ENCODE results near the gene CD300LG. TPM values are rescaled to one million over a fixed set of nuclear protein-coding genes. Genes with fewer than 3 reads are reported as not detected.

Gene CD300LG
- polyA plus RNA-seq, 3 donors, result not detected

DNA sequence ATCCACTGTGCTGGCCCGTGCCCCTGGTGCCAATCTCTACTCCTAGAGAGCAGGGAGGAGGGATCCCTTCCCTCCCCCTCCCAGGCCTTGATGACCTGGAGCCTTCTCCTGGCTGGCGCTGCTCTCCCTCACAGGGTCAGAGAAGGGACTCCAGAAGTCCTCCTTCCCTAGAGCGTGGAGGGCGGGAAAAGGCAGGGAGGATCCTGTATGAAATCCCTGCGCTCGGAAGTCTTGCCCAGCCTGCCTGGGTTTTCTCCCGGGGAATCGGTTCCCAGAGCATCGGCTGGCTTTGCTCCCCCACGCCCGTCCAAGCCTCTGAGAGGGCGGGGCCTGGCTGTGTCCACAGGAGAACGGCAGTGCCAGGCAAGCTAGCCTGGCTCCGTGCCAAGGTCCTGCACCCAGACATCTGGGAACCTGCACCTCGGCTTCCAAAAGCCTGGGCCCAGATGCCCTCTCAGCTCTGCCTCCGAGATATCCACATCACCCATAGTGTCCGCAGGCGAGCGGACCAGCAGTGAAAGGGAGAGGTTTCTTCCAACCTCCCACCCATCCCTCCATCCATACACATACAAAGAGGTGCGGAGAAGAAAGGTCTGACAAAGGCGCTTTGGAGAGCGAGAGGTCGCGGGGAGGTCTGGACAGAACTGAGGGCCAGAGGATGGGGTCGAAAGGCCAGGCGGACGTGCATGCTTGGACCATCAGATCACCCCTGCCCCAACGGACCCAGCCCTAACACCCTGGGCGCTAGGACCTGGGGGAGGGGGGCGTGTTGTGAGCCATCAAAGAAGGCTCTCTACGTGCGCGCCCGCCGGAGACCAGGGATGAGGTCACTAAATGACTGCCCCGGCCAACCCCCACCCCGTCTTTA is 59.2 kb downstream of the CD300LG start:
- Histone ChIP-seq H4K20me1 (ENCODE audit: insufficient read depth, low read length) (no peaks in the 10 kb centered on the region), H3K27ac (ENCODE audit: low read depth in 1 of 2, low read length in 2 of 2) (no peak overlapping the region), H3K4me1 (ENCODE audit: control insufficient read depth in 1 of 2, insufficient read depth in 2 of 2, low read length in 2 of 2) (peaks cover 26 to 27% of the 10 kb centered on the region in 2 donors), H3K9me3 (replicated peaks in 1 of 2; ENCODE audit: control insufficient read depth in 1 of 2, insufficient read depth in 1 of 2, low read length in 2 of 2) (peaks cover 5 to 9% of the 10 kb centered on the region in 2 donors), H3K27me3 (ENCODE audit: control insufficient read depth in 2 of 2, insufficient read depth in 2 of 2, low read length in 2 of 2) (peaks cover 43 to 67% of the 10 kb centered on the region in 2 donors), H2AFZ (ENCODE audit: insufficient read depth, low read depth, low read length, poor library complexity, severe bottlenecking) (peak overlapping the region; percentile 57), H3K4me3 (replicated peaks in 1 of 3; ENCODE audit: low read depth in 2 of 3, low read length in 3 of 3) (peak overlapping the region in 1 of 3 experiments; percentile 63), H3K36me3 (replicated peaks in 1 of 2; ENCODE audit: control insufficient read depth in 1 of 2, insufficient read depth in 2 of 2, low read length in 2 of 2) (no peaks in the 10 kb centered on the region), H3K9ac (ENCODE audit: insufficient read depth, low read length, poor library complexity, severe bottlenecking) (peak overlapping the region; percentile 6), H3K79me2 (ENCODE audit: insufficient read depth, low read length) (no peaks in the 10 kb centered on the region), H3K4me2 (replicated peaks; ENCODE audit: extremely low read depth, low read length, poor library complexity, severe bottlenecking) (peak overlapping the region; percentile 58)
- Mint-ChIP-seq H3K4me1 (peaks cover 29% of the 10 kb centered on the region), H3K4me3 (peak overlapping the region; percentile 64 to 83), H3K36me3 (no peaks in the 10 kb centered on the region), H3K27me3 (ENCODE audit: low read depth in 3 of 3) (peaks cover 57 to 69% (median 63%) of the 10 kb centered on the region in 3 donors), H3K9me3 (peaks cover 0 to 24% (median 5%) of the 10 kb centered on the region in 7 donors), H3K27ac (peak overlapping the region in 1 of 7 donors; percentile 11)
- no peak for DNase-seq
- TF ChIP-seq, protein P1, sequence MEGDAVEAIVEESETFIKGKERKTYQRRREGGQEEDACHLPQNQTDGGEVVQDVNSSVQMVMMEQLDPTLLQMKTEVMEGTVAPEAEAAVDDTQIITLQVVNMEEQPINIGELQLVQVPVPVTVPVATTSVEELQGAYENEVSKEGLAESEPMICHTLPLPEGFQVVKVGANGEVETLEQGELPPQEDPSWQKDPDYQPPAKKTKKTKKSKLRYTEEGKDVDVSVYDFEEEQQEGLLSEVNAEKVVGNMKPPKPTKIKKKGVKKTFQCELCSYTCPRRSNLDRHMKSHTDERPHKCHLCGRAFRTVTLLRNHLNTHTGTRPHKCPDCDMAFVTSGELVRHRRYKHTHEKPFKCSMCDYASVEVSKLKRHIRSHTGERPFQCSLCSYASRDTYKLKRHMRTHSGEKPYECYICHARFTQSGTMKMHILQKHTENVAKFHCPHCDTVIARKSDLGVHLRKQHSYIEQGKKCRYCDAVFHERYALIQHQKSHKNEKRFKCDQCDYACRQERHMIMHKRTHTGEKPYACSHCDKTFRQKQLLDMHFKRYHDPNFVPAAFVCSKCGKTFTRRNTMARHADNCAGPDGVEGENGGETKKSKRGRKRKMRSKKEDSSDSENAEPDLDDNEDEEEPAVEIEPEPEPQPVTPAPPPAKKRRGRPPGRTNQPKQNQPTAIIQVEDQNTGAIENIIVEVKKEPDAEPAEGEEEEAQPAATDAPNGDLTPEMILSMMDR (IDR thresholded peaks at IDR 0.05), result no peak
- 14% methylated on average over 14 of the region's 37 CpGs for WGBS (ENCODE audit: insufficient coverage)
- intact Hi-C loops (cut with micrococcal nuclease), result no loop called here

DNA sequence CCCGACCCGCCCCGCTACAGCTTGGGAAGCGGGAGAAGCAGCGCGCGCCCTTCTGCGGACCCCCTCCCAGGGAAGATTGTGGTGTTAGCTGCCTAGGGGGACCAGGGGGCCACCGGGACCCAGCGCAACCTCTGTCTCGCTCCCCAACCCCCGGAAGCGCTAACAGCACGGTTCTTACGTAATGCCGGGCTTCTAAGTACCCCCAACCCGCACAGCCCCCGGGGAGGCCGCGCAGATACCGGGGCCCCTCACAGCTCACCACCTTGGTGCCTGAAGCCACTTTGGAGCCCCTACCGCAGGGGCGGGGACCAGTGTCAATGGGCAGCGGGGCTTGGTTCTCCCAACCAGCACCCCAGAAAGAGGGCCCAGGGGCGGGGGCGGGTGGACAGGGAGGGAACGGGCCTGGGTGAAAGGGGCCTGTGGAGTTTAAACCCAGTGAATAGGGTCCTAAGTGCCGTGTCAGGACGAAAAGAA is 60.0 kb downstream of the CD300LG start:
- intact Hi-C loops (cut with micrococcal nuclease), result no loop called here
- WGBS (ENCODE audit: insufficient coverage), result 0% methylated on average over 24 of the region's 29 CpGs
- no peak for DNase-seq
- H3K4me3 ChIP-seq (replicated peaks in 1 of 3; ENCODE audit: low read depth in 2 of 3, low read length in 3 of 3), result peak overlapping the region in 1 of 3 experiments; percentile 63
- H3K9me3 Mint-ChIP-seq, result peaks cover 0 to 24% (median 5%) of the 10 kb centered on the region in 7 donors
- peak overlapping the region; percentile 58 for H3K4me2 ChIP-seq (replicated peaks; ENCODE audit: extremely low read depth, low read length, poor library complexity, severe bottlenecking)
- H3K9ac ChIP-seq (ENCODE audit: insufficient read depth, low read length, poor library complexity, severe bottlenecking), result peak overlapping the region; percentile 6
- no peaks in the 10 kb centered on the region for H4K20me1 ChIP-seq (ENCODE audit: insufficient read depth, low read length)
- no peak overlapping the region for H3K27ac ChIP-seq (ENCODE audit: low read depth in 1 of 2, low read length in 2 of 2)
- peaks cover 26 to 27% of the 10 kb centered on the region in 2 donors for H3K4me1 ChIP-seq (ENCODE audit: control insufficient read depth in 1 of 2, insufficient read depth in 2 of 2, low read length in 2 of 2)
- no peaks in the 10 kb centered on the region for H3K36me3 Mint-ChIP-seq
- peak overlapping the region; percentile 64 to 83 for H3K4me3 Mint-ChIP-seq
- H3K27me3 ChIP-seq (ENCODE audit: control insufficient read depth in 2 of 2, insufficient read depth in 2 of 2, low read length in 2 of 2), result peaks cover 43 to 65% of the 10 kb centered on the region in 2 donors
- peaks cover 5 to 9% of the 10 kb centered on the region in 2 donors for H3K9me3 ChIP-seq (replicated peaks in 1 of 2; ENCODE audit: control insufficient read depth in 1 of 2, insufficient read depth in 1 of 2, low read length in 2 of 2)
- no peak overlapping the region for H3K27ac Mint-ChIP-seq
- peaks cover 53 to 66% (median 59%) of the 10 kb centered on the region in 3 donors for H3K27me3 Mint-ChIP-seq (ENCODE audit: low read depth in 3 of 3)
- peaks cover 27% of the 10 kb centered on the region for H3K4me1 Mint-ChIP-seq
- TF ChIP-seq, protein P1 (IDR thresholded peaks at IDR 0.05), result no peak
- H3K36me3 ChIP-seq (replicated peaks in 1 of 2; ENCODE audit: control insufficient read depth in 1 of 2, insufficient read depth in 2 of 2, low read length in 2 of 2), result no peaks in the 10 kb centered on the region
- H2AFZ ChIP-seq (ENCODE audit: insufficient read depth, low read depth, low read length, poor library complexity, severe bottlenecking), result peak overlapping the region; percentile 57
- H3K79me2 ChIP-seq (ENCODE audit: insufficient read depth, low read length), result no peaks in the 10 kb centered on the region
